Ovary (tissue), 9 donors: ENCODE data around the gene ZFP91. TPM values are rescaled to one million over a fixed set of nuclear protein-coding genes. Genes with fewer than 3 reads are reported as not detected.
"Not testable (repeated sequence)": the region's sequence is repeated elsewhere in the genome, so short reads cannot be mapped to it uniquely, and the experiment has no call there.

Source experiments
- DNase-seq, 5 donors: peaks; one replicate each; pipeline ENCODE4 v3.0.0-alpha.2; 2019 to 2020
- H3K27ac ChIP-seq, 2 donors: fragments of 200-600 bp; one replicate each; pipeline versions ENCODE4 v1.5.1 to v1.8.0; 2019 to 2022
- H3K27me3 ChIP-seq: fragments of 200-600 bp; one replicate; pipeline ENCODE4 v1.8.0; 2022
- H3K36me3 ChIP-seq: fragments of 200-600 bp; sonication (generic); one replicate; pipeline ENCODE4 v1.5.1; 2019
- H3K4me1 ChIP-seq: one replicate; pipeline ENCODE4 v1.8.1; 2013; ENCODE audit warnings: mild to moderate bottlenecking, moderate library complexity; ENCODE audit not compliant: insufficient read depth
- H3K4me3 ChIP-seq: fragments of 200-600 bp; sonication (generic); one replicate; pipeline ENCODE4 v1.5.1; 2017
- H3K9me3 ChIP-seq, 2 donors: fragments of 200-600 bp in 1 of 2; sonication (generic) in 1 of 2; one replicate each; pipeline versions ENCODE4 v1.5.1 to v1.8.1; 2013 to 2019; ENCODE audit warnings: mild to moderate bottlenecking in 1 of 2, moderate library complexity in 1 of 2
- EP300 ChIP-seq: sonication (generic); formaldehyde crosslinking; IDR thresholded peaks from one replicate; pipeline ENCODE4 v1.6.1; 2017; ENCODE audit warnings: antibody characterized with exemption
- POLR2A ChIP-seq: fragments of 450-650 bp; IDR thresholded peaks from one replicate; pipeline ENCODE4 v1.6.1; 2017; ENCODE audit warnings: antibody characterized with exemption, mild to moderate bottlenecking, moderate library complexity
- WGBS, 3 donors: extraction: QIAGEN DNeasy Blood & Tissue Kit in 1 of 3; methylation state at CpG; one replicate each; pipeline versions ENCODE4 v1.1.5 to v1.1.7; 2013 to 2017; 5-methylcytosine and 5-hydroxymethylcytosine counted together
- intact Hi-C, 4 donors: fragments of 100-400 bp; cut with DNase I; formaldehyde crosslinking; loops; one replicate each; pipeline versions ENCODE4 v1.11.0 to v1.15.1; 2022 to 2023
- polyA plus RNA-seq, 2 donors: library from polyadenylated mRNA; stranded (reverse); fragments of 200-250 nt in 1 of 2; fragments of 350-450 nt in 1 of 2; fragmentation: Illumina TruSeq in 1 of 2; extraction: RNeasy Lipid Tissue Mini Kit (QIAGEN cat#74804) in 1 of 2; gene quantifications; one replicate each; pipeline ENCODE4 v1.2.3, GENCODE V29; 2013 to 2014
- total RNA-seq, 7 donors: library from RNA; depleted of rRNA in 2 of 7; stranded (reverse); fragments of >200 nt in 2 of 7; fragmentation: NEBNext Ultra II Directional in 3 of 7; extraction: Animal tissue kit (Norgen Biotek cat#: 25700) in 3 of 7; gene quantifications; one replicate each; pipeline versions ENCODE4 v1.1.0 to v1.2.4, GENCODE V29; 2016 to 2023
- TF ChIP-seq, protein P1 (sequence below), 3 donors: fragments of 450-650 bp in 2 of 3; fragments of 200-600 bp in 1 of 3; IDR thresholded peaks; one replicate each; pipeline versions ENCODE4 v1.5.1 to v1.8.0; 2016 to 2022; ENCODE audit warnings: antibody characterized with exemption in 3 of 3, mild to moderate bottlenecking in 1 of 3
- donor health status: DM: no; HTN: no; CAD: no; lungs with moderate emphysema.
- donor health status: DM: no; HTN: no; CAD: no.
- donor health status: Bipolar disorder and iron deficiency.
- donor health status: DM: yes; HTN: yes; CAD: no.
- donor health status: DM: no; HTN: no; CAD: no.
- donor health status: DM: yes; HTN: yes; CAD: no.

Gene ZFP91
- total and polyA plus RNA-seq, 9 donors: 19.7 to 55.6 (median 39.5) TPM

DNA sequence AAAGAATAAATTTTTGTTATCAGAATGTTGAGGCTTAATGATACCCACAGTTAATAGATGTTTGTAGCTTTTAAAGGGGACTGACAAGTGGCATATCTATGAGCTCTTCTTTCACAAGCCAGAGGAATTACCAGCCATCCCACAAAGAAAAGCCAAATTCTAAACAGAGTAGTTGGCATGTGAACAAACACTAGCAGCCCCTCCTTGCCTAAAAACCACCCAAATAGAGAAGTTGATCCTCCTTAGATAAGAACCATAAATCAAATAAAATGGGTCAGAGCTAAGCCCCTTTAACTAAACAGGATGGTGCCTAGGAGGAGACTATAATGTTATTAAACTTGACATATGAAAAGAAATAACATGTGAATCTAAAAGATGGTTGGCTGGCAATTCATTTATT, 14.6 kb upstream of the ZFP91 start:
- Histone ChIP-seq H3K36me3 (no peaks in the 10 kb centered on the region), H3K4me1 (no peaks in the 10 kb centered on the region), H3K4me3 (no peak overlapping the region), H3K27me3 (no peaks in the 10 kb centered on the region), H3K27ac (no peak overlapping the region), H3K9me3 (no peaks in the 10 kb centered on the region)
- TF ChIP-seq POLR2A (no peak), EP300 (no peak)
- TF ChIP-seq, protein P1, sequence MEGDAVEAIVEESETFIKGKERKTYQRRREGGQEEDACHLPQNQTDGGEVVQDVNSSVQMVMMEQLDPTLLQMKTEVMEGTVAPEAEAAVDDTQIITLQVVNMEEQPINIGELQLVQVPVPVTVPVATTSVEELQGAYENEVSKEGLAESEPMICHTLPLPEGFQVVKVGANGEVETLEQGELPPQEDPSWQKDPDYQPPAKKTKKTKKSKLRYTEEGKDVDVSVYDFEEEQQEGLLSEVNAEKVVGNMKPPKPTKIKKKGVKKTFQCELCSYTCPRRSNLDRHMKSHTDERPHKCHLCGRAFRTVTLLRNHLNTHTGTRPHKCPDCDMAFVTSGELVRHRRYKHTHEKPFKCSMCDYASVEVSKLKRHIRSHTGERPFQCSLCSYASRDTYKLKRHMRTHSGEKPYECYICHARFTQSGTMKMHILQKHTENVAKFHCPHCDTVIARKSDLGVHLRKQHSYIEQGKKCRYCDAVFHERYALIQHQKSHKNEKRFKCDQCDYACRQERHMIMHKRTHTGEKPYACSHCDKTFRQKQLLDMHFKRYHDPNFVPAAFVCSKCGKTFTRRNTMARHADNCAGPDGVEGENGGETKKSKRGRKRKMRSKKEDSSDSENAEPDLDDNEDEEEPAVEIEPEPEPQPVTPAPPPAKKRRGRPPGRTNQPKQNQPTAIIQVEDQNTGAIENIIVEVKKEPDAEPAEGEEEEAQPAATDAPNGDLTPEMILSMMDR (IDR thresholded peaks at IDR 0.05): no peak
- intact Hi-C loops: no loop called here
- DNase-seq: no peak

DNA sequence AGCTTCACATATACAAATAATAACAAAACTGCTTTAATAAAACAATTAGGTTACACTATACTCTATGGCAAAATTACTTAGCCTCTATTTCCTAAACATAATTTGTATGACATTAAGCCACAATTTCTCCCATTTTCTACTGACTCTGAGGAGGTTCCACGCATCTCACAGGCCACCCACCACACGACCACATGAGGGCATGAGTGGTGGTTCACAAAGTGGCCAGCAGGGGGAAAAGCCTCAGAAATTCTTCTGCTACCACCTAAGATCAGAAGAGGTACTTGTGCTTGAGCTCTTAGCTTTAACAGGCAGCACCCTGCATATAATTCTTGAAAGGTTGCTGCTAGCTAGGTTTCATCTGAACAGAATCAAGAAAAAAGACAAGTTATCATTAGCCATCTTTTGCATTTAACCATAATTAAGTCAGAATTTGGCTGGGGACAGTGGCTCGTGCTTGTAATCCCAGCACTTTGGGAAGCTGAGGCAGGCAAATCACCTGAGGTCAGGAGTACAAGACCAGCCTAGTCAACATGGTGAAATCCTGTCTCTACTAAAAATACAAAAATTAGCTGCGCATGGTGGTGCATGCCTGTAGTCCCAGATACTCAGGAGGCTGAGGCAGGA, 10.9 kb upstream of the ZFP91 start:
- no peak overlapping the region for H3K27ac ChIP-seq
- H3K27me3 ChIP-seq: no peaks in the 10 kb centered on the region
- no peaks in the 10 kb centered on the region for H3K9me3 ChIP-seq
- intact Hi-C loops: no loop called here
- 56 to 63% (median 60%) methylated on average over 4 of the region's 4 CpGs for WGBS, 3 donors
- no peak for TF ChIP-seq POLR2A
- TF ChIP-seq, protein P1 (IDR thresholded peaks at IDR 0.05): peak in 2 of 3 donors; percentile 13 to 37
- no peak overlapping the region for H3K4me3 ChIP-seq
- DNase-seq: peak in 2 of 5 donors; percentile 30 to 46
- H3K4me1 ChIP-seq: peaks cover 2% of the 10 kb centered on the region
- no peaks in the 10 kb centered on the region for H3K36me3 ChIP-seq

DNA sequence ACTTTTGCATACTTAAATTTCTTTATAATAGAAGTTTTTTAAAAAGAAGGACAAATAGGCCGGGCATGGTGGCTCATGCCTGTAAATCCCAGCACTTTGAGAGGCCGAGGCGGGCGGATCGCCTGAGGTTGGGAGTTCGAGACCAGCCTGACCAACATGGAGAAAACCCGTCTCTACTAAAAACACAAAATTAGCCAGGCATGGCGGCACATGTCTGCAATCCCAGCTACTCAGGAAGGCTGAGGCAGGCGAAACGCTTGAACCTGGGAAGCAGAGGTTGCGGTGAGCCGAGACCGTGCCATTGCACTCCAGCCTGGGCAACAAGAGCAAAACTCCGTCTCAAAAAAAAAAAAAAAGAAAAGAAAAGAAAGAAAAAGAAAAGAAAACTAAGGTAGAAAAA, 6.0 kb upstream of the ZFP91 start:
- H3K27me3 ChIP-seq, DNase-seq, H3K4me3 ChIP-seq, H3K4me1 ChIP-seq, H3K36me3 ChIP-seq, H3K27ac ChIP-seq, intact Hi-C loops, H3K9me3 ChIP-seq: not testable (repeated sequence)
- 89 to 95% (median 94%) methylated on average over 14 of the region's 14 CpGs for WGBS, 3 donors

DNA sequence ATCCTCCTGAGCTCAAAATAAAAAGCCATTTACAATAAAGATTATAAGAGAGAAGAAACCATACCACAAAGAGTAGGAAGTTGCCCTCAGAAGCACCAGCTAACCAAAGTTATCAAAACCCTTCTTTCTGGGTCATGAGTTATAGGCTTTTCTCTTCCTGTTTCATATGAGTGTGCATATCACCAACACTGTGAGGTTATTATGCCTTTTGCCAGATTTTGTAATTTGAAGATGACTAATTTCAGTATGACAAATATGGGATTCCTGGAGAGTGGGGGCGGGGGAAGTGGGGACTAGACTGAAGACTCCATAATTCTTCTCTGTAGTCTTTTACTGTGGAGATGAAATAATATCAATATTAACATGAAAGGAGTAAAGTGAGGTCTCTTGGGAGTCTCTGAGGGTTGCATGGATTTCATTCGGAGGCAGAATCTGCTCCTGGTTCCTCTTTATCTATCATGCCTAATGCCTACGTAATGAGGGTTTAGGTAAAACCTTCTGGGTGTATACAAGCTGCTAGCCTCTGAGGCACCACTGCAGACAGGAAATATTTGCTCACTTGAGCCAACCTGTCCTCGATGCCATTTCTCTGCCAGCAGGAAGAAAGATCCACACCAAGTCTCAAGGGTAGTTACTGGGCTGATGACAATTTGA, 5.3 kb upstream of the ZFP91 start:
- Histone ChIP-seq H3K27ac (no peak overlapping the region), H3K4me3 (no peak overlapping the region), H3K36me3 (no peaks in the 10 kb centered on the region), H3K4me1 (peaks cover 5% of the 10 kb centered on the region), H3K9me3 (no peaks in the 10 kb centered on the region), H3K27me3 (no peaks in the 10 kb centered on the region)
- peak in 4 of 5 donors; percentile 30 to 83 (median 43) for DNase-seq
- intact Hi-C loops: no loop called here
- 69 to 72% (median 71%) methylated on average over 4 of the region's 4 CpGs for WGBS, 3 donors
- TF ChIP-seq, protein P1 (IDR thresholded peaks at IDR 0.05): no peak
- no peak for TF ChIP-seq EP300
- no peak for TF ChIP-seq POLR2A

DNA sequence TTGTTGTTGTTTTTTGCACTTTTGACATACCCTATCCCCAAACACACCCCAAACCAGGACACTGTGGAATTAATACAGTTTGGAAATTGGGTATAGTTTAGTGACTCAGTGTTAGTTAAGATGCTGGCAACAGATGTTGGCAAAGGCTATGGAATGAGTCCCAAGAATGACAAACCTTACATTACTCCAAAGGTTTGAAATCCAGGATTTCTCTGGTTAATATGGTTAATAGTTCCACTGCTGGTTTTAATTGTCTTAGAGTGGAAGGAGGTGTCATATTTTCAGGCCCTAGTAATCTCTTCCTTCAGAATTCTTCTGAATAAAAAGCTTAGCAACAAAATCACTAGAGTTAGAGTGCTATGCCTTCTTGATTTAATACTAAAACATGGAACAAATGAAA, 4.0 kb upstream of the ZFP91 start:
- TF ChIP-seq POLR2A: no peak
- no peak for TF ChIP-seq EP300
- TF ChIP-seq, protein P1 (IDR thresholded peaks at IDR 0.05): no peak
- no peaks in the 10 kb centered on the region for H3K9me3 ChIP-seq
- DNase-seq: no peak
- H3K27ac ChIP-seq: no peak overlapping the region
- H3K27me3 ChIP-seq: no peaks in the 10 kb centered on the region
- H3K4me3 ChIP-seq: no peak overlapping the region
- intact Hi-C loops: loop anchor here in 1 of 4 donors (5.0 kb wide), 1 partner anchor 1148 kb away; the partner anchor contains the start of gene SLC43A3
- H3K36me3 ChIP-seq: no peaks in the 10 kb centered on the region
- H3K4me1 ChIP-seq: peaks cover 5% of the 10 kb centered on the region
